Heart left ventricle (tissue), 16 donors: ENCODE results near the gene ZBTB33. TPM values are rescaled to one million over a fixed set of nuclear protein-coding genes. Genes with fewer than 3 reads are reported as not detected.

Experiments used
- ATAC-seq, 4 donors: fragments of 200-7000 bp; cut with Tn5 transposase; one replicate each; pipeline ENCODE4 v1.9.1; 2020 to 2022; ENCODE audit warnings: moderate library complexity in 4 of 4, mild to moderate bottlenecking in 3 of 4, moderate number of reproducible peaks in 1 of 4
- DNase-seq, 5 donors: peaks; one replicate each; pipeline ENCODE4 v3.0.0-alpha.2; 2020
- H3K27ac ChIP-seq, 12 donors: fragments of 200-600 bp; sonication (generic) in 4 of 12; one replicate each; pipeline versions ENCODE4 v1.5.0 to v1.8.0; 2016 to 2022; ENCODE audit warnings: mild to moderate bottlenecking in 2 of 12
- H3K27me3 ChIP-seq, 9 donors: fragments of 200-600 bp; sonication (generic) in 2 of 9; one replicate each; pipeline versions ENCODE4 v1.5.1 to v1.8.0; 2016 to 2022; ENCODE audit warnings: mild to moderate bottlenecking in 3 of 9
- H3K36me3 ChIP-seq, 9 donors: fragments of 200-600 bp; sonication (generic) in 2 of 9; one replicate each; pipeline versions ENCODE4 v1.5.0 to v1.8.0; 2018 to 2022; ENCODE audit warnings: mild to moderate bottlenecking in 2 of 9
- H3K4me1 ChIP-seq, 12 donors: fragments of 200-600 bp; sonication (generic) in 4 of 12; one replicate each; pipeline versions ENCODE4 v1.5.0 to v1.8.0; 2016 to 2022; ENCODE audit warnings: mild to moderate bottlenecking in 3 of 12
- H3K4me3 ChIP-seq, 12 donors: fragments of 200-600 bp; sonication (generic) in 4 of 12; one replicate each; pipeline versions ENCODE4 v1.5.0 to v1.8.0; 2017 to 2022; ENCODE audit warnings: mild to moderate bottlenecking in 9 of 12, moderate library complexity in 4 of 12
- H3K9me3 ChIP-seq, 12 donors: fragments of 200-600 bp; sonication (generic) in 4 of 12; one replicate each; pipeline versions ENCODE4 v1.5.0 to v1.8.0; 2016 to 2022; ENCODE audit warnings: mild to moderate bottlenecking in 1 of 12
- POLR2A ChIP-seq, 2 donors: fragments of 450-650 bp; IDR thresholded peaks; one replicate each; pipeline ENCODE4 v1.6.1; 2017; ENCODE audit warnings: antibody characterized with exemption in 2 of 2, mild to moderate bottlenecking in 2 of 2, moderate library complexity in 2 of 2
- whole genome bisulfite sequencing, 4 donors: extraction: QIAGEN DNeasy Blood & Tissue Kit in 2 of 4; methylation state at CpG; one replicate each; pipeline versions ENCODE4 v1.1.5 to v1.1.7; 2013 to 2018; 5-methylcytosine and 5-hydroxymethylcytosine counted together
- intact Hi-C, 10 donors: fragments of 100-400 bp; cut with DNase I; formaldehyde crosslinking; loops; one replicate each; pipeline versions ENCODE4 v1.11.1 to v1.14.2; 2022
- polyA plus RNA-seq, 2 donors: library from polyadenylated mRNA; stranded (reverse); fragments of 200-250 nt; gene quantifications; one replicate each; pipeline ENCODE4 v1.2.3, GENCODE V29; 2013
- total RNA-seq, 9 donors: library from RNA; depleted of rRNA in 2 of 9; stranded (reverse); fragments of >200 nt in 2 of 9; fragmentation: NEBNext Ultra II Directional in 3 of 9; extraction: Animal tissue kit (Norgen Biotek cat#: 25700) in 3 of 9; gene quantifications; one replicate each; pipeline versions ENCODE4 v1.1.0 to v1.2.4, GENCODE V29; 2016 to 2023
- TF ChIP-seq, protein P1 (sequence below), 12 donors: fragments of 200-600 bp; sonication (generic) in 4 of 12; IDR thresholded peaks; one replicate each; pipeline versions ENCODE4 v1.5.0 to v1.8.0; 2018 to 2022; ENCODE audit warnings: antibody characterized with exemption in 12 of 12, mild to moderate bottlenecking in 5 of 12
- donor health status: ischemic (EF 13 %, LVEDD 7.1; RV severe dilation, severe dysfunction).
- donor health status: healthy with polysubstance abuse.
- donor health status: DM: no; HTN: yes; CAD: no.
- donor health status: DM: no; HTN: no; CAD: no.
- donor health status: ischemic (EF 25% LVEDD 6.9; RV normal size, moderate dysfunction).
- donor health status: ischemic (EF 25% LVEDD 5.7; RV mildly dilated, moderate dysfunction).
- donor health status: healthy.
- donor health status: DM: yes; HTN: yes; CAD: no.
- donor health status: ischemic (EF 35%, LVEDD 5.7; RV mildly dilated, moderate dysfunction).
- donor health status: nonischemic (EF 11% LVEDD 7.7; RV severe dilation, severe dysfunction).
- donor health status: DM: yes; HTN: yes; CAD: no.
- donor health status: PGD.
- donor health status: ischemic (EF 29% LVEDD 5.4; RV normal size, mild dysfunction).
- donor health status: nonischemic (EF 23%, LVEDD 6.1; RV moderate dilation, normal function).

ZBTB33 gene
- total and polyA plus RNA-seq, 11 donors = 1.6 to 8.9 (median 7.1) TPM

DNA sequence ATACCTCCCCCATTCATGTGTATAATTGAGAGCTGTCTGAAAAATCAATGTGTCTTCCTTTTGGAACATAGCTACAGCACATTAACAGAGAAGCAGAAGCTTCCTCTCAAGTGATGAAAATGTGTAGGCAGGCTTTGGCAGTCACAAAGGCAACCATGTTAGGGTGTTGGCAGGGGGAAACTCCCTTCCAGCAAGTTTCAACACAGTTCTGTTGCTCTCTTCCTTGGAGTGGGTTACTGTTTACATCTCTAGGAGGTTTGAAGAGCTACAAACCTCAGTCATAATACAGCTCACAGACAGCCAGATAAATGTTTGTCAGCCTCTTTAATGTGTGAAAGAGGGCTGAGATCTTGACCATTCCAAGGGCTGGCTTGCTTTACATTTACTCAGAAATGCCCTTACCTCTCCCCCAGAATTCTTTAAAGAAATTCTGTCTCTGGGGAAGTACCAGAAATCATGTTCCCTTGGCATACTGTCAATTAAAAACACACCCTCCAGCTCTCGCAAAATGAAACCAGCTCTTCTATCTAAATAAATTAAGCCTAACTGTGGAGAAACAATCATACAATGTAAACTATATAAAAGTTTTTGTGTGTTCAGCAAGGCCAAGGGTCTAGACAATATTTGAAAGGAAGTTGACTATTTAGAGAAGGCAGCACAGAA, 18.9 kb downstream of the ZBTB33 start:
- no peaks in the 10 kb centered on the region for H3K9me3 ChIP-seq

DNA sequence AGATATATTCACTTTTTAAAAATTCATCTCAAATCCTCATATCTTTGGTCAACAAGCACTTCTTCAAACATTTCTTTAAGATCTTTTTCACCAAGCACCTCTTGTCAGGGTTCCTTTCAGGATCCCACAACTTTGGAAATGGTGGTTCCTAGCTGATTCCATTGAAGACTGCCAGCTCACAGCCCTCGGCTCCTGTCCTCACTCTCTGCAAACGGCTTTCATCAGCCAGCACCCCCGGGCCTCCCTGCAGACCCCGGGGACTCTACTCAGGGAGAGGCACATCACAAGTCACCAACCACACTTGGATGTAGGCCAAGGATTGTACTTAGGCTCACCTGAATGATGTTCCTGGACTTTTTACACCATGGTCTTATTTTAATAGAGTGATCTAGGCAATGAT, 20.0 kb downstream of the ZBTB33 start:
- peaks cover 0 to 15% (median 0%) of the 10 kb centered on the region in 9 donors for H3K27me3 ChIP-seq
- peaks cover 0 to 9% (median 0%) of the 10 kb centered on the region in 12 donors for H3K4me1 ChIP-seq
- no peak for DNase-seq
- H3K9me3 ChIP-seq = no peaks in the 10 kb centered on the region
- TF ChIP-seq, protein P1, sequence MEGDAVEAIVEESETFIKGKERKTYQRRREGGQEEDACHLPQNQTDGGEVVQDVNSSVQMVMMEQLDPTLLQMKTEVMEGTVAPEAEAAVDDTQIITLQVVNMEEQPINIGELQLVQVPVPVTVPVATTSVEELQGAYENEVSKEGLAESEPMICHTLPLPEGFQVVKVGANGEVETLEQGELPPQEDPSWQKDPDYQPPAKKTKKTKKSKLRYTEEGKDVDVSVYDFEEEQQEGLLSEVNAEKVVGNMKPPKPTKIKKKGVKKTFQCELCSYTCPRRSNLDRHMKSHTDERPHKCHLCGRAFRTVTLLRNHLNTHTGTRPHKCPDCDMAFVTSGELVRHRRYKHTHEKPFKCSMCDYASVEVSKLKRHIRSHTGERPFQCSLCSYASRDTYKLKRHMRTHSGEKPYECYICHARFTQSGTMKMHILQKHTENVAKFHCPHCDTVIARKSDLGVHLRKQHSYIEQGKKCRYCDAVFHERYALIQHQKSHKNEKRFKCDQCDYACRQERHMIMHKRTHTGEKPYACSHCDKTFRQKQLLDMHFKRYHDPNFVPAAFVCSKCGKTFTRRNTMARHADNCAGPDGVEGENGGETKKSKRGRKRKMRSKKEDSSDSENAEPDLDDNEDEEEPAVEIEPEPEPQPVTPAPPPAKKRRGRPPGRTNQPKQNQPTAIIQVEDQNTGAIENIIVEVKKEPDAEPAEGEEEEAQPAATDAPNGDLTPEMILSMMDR (IDR thresholded peaks at IDR 0.05) = no peak
- TF ChIP-seq POLR2A (IDR thresholded peaks at IDR 0.05) = no peak
- no peak overlapping the region for H3K4me3 ChIP-seq
- 61 to 67% (median 64%) methylated on average over 4 of the region's 4 CpGs for WGBS, 4 donors
- no peaks in the 10 kb centered on the region for H3K36me3 ChIP-seq
- no peak for ATAC-seq
- intact Hi-C loops = no loop called here
- H3K27ac ChIP-seq = no peak overlapping the region

More for the DNA sequence above, 18.9 kb downstream of the ZBTB33 start:
- Histone ChIP-seq H3K4me3 (no peak overlapping the region), H3K36me3 (no peaks in the 10 kb centered on the region), H3K4me1 (peaks cover 0 to 9% (median 0%) of the 10 kb centered on the region in 12 donors), H3K27ac (peak overlapping the region in 4 of 12 donors; percentile 9 to 19 (median 16)), H3K27me3 (peaks cover 0 to 9% (median 0%) of the 10 kb centered on the region in 9 donors)
- ATAC-seq (peak in 2 of 4 donors; percentile 14 to 42), DNase-seq (no peak)
- 31 to 67% (median 44%) methylated on average over 1 of the region's 1 CpG for WGBS, 4 donors
- TF ChIP-seq, protein P1 (IDR thresholded peaks at IDR 0.05) = no peak
- no peak for TF ChIP-seq POLR2A (IDR thresholded peaks at IDR 0.05)
- intact Hi-C loops = no loop called here

DNA sequence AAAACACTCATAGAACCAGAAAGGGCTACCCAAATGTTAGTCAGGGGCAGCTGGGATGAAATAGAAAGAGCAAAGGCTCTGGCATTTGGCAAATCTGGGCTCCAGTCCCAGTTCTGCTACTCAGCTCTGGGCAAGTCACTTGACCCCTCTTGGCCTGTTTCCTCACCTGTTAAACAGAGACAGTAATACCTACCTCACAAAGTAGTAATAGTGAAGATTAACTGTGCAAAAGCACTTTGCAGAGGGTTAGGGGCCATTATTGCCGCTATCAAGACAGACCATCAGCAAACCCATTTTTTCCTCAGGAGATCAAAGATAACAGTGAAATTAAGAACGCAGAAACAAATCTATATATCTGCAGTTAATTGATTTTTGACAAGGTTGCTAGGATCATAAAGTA, 20.6 kb downstream of the ZBTB33 start:
- no peak for TF ChIP-seq POLR2A (IDR thresholded peaks at IDR 0.05)
- TF ChIP-seq, protein P1 (IDR thresholded peaks at IDR 0.05) = no peak
- 51 to 83% (median 71%) methylated on average over 2 of the region's 2 CpGs for WGBS, 4 donors
- Histone ChIP-seq H3K4me3 (no peak overlapping the region), H3K4me1 (peaks cover 0 to 9% (median 0%) of the 10 kb centered on the region in 12 donors), H3K27ac (no peak overlapping the region), H3K9me3 (no peaks in the 10 kb centered on the region), H3K36me3 (no peaks in the 10 kb centered on the region), H3K27me3 (peaks cover 0 to 20% (median 0%) of the 10 kb centered on the region in 9 donors)
- DNase-seq = no peak
- intact Hi-C loops = no loop called here
- ATAC-seq = peak in 2 of 4 donors; percentile 36 to 61

DNA sequence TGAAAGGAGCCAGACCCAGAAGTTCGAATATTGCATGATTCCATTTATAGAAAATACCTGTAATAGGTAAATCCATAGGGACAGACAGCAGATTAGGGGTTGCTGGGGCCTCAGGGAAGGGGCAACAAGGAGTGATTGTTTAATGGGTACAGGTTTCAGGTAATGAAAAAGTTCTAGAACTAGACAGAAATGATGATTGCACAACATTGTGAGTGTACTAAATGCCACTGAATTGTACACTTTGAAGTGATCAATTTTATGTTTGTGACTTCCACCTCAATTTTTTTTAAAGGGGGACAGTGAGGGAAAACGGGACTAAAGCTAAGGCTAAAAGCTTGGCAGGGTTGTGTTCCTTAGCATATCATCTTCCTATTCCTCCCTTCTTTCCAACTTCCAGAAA, 23.5 kb downstream of the ZBTB33 start:
- H3K27me3 ChIP-seq = peaks cover 0 to 33% (median 0%) of the 10 kb centered on the region in 9 donors
- H3K9me3 ChIP-seq = no peaks in the 10 kb centered on the region
- no peak overlapping the region for H3K4me3 ChIP-seq
- ATAC-seq = no peak
- WGBS, 4 donors = 38 to 76% (median 58%) methylated on average over 2 of the region's 2 CpGs
- no peaks in the 10 kb centered on the region for H3K36me3 ChIP-seq
- TF ChIP-seq, protein P1 (IDR thresholded peaks at IDR 0.05) = no peak
- no peak for TF ChIP-seq POLR2A (IDR thresholded peaks at IDR 0.05)
- no peak for DNase-seq
- intact Hi-C loops = no loop called here
- peaks cover 0 to 8% (median 0%) of the 10 kb centered on the region in 12 donors for H3K4me1 ChIP-seq
- peak overlapping the region in 1 of 12 donors; percentile 34 for H3K27ac ChIP-seq
